ENCODE measurements around the gene TMEM120B.

The TMEM120B gene

DNA sequence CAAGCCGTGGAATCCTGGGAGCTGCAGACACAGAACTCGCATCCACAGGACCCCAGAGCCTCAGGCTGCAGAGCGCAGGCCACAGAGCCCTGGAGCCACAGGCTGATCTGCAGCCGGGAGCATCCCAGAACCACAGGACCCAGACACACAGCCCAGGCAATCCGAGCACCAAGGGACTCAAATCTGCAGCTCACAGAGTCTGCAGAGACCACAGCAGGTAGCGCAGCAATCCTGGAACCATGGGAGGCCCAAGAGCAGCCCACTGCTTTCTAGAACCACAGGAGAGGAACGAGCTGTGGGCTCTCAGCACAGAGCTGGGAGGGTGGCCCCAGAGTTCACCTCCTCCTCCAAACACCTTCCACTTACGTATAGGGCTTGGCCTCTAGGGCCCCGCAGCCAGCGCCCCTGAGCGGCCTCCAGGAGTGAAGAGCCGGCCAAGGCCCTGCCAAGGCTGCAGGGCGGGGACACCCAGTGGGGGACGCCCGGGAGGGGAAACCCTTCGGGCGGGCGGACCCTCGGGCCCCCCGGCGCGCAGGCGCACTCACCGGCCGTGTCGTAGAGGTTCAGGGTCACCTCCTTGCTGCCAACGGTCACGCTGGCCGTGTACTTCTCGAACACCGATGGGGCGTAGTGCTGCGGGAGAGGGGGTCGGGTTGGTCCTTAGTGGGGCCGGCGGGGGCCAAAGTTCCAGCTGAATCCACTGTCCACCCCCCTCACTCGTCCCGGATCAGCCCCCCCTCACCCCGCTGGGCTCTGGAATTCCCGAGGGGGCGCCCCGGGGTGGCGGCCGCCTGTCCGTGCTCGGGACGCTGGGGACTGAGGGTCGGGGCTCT lies 80.3 kb downstream of the TMEM120B start:
- peak; percentile 54 for DNase-seq (ENCODE audit: low spot score)

DNA sequence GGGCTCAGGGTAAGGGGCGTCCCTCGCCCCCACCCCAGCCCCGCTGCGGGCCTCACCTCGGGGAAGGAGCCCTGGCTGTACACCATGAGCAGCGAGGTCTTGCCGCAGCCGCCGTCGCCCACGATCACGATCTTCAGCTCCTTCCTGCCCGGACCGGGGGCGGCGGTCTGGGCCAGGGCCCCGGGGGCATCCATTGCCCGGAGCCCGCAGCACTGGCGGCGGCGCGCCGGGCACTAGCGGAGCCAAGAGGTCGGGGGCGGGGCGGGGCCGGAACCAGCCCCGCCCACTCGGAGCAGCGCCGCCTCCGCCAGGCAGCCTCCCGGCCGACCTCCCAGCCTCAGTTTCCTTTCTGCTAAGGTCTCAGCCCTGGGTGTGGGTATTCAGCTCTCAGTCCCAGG lies 80.9 kb downstream of the TMEM120B start, which contains the start of gene RHOF:
RHOF (minus strand) TSS at position 249 of the 398 bp plus-strand sequence; CDS start at position 194, 55 bp downstream.
- DNase-seq (ENCODE audit: low spot score): peak; percentile 58

DNA sequence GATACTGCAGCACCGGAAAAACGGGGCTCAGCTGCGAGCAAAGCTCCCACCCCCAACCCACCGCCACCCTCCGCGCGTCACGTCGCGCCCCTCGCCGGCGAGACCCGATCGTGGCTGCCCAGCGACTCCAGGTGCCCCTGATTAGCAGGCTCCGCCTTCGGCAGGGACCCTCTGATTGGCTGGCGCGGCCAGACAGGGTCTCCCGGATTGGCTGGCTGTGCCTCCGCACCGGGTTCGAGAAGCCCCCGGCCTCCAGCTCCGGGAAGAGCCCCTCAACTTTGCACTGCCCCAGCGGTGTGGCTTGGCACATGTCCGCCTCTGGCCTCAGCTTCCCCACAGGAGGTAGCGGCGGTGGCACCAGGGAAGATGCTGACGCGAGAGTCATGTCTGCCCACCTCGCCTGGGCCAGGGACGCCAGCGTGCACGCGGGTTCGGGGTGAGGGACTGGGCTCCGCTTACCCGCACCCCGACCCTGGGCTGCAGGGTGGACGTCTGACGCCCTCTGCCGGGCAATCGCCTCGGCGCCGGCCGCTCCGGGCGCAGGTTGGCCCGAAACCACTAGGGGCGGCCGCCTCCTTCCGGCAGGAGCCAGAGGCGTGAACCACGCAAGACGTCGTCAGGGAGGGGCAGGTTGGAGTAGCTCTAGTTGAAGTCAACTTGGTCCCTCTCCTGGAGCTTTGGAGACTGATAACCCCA lies 81.4 kb downstream of the TMEM120B start:
- peak; percentile 94 for DNase-seq (ENCODE audit: low spot score)

DNA sequence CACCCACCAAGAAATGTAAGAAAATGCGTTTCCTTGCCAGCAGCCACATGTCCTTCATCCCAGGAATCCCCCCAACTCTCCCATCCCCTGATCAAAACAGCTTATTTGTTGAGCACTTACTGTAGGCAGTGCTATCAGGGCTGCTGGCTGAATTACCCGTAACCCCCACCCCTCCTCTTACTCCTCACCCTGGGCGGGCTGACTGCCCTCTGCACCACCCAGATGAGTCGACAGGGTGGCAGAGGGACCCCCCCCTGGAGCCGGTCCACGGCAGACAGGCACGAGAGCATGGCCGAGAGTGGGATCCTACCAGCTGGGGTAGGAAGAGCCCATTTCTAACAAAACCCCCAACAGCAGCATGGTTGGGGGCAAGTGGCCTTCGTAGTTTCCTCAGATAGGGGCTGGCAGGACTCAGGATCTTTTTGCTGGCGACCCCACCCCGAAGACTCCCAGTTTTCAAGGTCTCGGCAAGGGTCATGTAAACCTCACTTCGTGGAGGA lies 82.0 kb downstream of the TMEM120B start:
- no peak for DNase-seq (ENCODE audit: low spot score)

DNA sequence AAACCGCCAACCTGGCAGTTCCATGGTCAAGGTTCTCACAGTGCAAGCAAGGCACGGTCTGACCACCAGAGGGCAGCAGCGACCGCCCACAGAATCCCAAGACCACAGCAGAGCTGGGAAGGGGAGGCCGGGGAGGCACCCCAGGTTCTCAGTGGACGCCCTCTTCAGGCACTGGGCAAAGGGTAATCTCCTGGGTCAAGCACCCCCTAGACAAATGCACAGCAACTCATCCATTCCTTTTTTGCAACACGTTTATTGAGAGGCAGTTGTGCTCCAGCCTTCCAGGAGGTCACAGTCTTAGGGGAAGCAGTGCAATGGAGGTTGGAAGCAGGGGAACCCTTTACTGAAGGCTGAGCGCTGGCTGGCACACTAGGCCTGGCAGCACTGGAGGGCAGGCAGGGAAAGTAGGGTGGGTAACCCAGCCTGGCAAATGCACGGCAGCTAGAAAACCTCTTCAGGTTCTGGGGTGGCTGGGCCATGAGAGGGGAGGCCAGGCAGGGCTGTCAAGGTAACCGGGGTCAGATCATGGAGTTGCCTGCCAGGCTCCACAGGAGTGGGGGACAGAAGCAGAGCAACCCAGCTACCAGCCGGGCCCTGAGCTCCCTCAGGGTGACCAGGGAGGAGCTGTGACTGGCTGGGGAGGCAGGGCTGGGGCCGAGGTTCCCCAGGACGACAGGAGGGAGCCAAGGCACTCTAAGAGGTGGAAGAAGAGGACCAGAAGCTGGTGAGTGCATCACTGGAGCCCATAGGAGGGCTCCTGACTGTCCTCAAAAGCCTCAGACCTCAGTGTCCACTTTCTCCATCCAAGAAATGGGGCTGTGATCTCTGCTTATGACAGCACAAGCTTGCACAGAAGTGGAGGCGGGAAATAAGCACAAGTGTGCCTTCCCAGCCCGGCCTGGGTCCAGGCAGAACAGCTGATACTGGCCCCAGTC lies 82.7 kb downstream of the TMEM120B start:
- DNase-seq (ENCODE audit: low spot score): peak; percentile 83

DNA sequence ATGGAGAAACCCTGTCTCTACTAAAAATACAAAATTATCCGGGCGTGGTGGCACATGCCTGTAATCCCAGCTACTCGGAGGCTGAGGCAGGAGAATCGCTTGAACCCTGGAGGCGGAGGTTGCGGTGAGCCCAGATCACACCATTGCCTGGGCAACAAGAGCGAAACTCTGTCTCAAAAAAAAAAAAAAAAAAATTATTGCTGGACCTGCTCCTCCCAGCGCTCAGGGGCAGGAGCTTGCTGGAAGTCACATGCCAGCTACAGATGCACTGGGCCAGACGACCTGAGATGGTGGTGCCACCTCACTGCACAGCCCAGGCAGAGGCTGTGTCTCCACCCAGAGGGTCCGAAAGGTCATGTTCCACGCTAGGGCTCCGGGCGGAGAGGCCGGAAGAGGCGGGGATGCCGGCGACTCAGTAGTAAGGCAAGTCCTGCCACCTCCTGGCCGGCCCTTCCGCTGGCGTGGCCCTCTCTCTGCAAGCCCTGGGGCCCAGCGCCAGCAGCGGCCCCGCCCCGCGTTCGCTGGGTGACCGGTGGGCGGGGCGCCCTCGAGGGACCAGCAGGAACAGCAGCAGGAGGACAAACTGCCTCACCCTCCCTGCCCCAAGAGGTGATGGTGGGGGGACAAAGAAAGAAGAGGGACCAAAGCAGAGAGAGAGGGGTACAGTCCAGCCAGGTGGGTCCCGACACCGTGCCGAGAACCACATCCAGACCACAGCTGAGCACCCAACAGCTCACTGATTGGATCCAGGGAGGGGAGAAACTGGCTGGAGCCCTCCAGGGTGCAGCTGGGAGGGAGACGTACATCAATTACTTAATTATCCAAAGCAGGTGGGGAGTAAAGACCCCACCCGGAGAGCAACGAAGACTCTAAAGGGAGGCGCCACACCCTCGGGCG lies 84.6 kb downstream of the TMEM120B start:
- DNase-seq (ENCODE audit: low spot score): no peak

DNA sequence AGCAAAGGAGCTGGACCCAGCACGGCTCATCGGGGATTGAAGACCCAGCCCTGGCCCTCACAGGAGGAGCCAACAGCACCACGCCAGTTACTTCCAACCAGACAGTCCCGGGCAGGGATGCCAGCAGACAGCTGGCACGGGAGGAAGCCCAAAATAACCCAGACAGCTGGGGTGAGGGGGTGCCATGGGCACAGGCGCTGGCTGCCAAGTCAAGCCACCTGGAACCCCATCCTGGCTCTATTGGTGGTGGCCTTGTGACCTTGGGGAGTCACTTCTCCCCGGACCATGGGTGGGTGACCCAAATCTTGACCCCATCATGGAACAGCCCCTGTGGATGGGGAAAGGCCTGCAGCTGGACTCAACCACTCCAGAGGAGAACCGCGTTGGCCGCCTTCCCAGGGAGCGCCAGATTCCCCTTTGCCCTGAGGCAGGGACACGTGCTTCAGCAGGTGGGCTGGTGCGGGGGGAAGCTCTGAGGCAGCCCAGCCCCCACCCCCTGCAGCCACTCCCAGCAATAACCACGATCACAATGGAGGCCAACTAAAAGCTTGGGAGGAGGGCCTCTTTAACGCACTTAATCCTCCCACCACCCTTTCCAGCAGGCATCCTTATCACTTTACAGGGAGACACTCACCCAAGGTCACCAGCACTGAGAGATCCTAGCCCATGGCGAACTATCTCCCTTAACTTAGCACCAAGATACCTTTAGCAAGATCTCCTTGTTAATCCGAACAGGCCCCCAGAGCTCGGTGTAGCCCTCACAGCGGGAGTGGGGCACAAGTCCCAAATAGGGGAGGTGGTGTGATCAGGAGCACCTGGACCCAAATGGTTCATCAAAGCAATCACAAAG lies 85.6 kb downstream of the TMEM120B start:
- no peak for DNase-seq (ENCODE audit: low spot score)

DNA sequence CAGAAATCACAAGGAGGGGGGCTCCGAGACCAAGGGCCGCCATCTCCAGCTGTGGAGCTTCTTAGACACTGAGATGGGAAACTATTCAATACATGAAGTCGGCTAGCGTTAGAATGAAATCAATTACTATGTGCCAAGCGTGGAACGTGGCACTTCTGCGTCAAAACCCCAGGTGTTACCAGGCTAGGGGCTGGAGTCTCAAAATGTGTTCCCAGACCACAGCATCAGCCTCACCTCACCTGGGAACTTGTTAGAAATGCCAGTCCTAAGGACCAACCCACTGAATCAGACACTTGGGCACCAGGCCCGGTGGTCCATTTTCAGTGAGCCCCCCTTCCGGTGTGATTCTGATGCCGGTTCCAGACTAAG lies 86.2 kb downstream of the TMEM120B start:
- DNase-seq (ENCODE audit: low spot score): no peak

DNA sequence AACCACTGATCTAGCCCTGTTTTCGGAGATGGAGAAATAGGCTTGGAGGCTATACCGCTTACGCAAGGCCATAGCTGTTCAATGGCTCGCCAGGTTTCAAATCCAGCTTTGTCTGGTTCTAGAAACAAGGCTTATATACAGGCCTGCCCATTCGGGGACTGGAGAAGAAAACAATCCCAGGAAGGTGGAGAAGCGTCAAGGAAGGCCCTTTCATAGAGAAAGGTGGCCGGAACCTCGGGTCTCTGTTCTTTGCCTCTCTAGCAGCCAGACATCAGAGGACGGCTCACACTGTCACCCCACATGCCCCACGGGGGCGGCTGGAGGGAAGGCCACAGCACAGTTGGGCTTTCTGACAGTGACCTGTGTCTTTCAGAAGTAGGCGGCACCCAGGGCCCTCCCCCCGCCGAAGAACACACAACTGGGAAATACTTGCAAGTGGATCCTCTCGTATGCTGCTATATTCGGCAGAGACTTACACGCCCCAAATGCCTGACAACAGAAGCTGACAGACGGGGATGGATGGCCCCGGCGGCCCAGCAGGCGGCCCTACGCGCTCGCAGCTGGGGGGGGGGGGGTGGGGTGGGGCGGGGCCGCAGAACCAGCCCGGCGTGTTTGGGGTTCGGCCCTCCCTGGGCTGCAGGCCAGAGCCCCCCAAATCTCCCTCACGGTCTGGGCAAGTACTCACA lies 86.7 kb downstream of the TMEM120B start:
- DNase-seq (ENCODE audit: low spot score): peak; percentile 63

DNA sequence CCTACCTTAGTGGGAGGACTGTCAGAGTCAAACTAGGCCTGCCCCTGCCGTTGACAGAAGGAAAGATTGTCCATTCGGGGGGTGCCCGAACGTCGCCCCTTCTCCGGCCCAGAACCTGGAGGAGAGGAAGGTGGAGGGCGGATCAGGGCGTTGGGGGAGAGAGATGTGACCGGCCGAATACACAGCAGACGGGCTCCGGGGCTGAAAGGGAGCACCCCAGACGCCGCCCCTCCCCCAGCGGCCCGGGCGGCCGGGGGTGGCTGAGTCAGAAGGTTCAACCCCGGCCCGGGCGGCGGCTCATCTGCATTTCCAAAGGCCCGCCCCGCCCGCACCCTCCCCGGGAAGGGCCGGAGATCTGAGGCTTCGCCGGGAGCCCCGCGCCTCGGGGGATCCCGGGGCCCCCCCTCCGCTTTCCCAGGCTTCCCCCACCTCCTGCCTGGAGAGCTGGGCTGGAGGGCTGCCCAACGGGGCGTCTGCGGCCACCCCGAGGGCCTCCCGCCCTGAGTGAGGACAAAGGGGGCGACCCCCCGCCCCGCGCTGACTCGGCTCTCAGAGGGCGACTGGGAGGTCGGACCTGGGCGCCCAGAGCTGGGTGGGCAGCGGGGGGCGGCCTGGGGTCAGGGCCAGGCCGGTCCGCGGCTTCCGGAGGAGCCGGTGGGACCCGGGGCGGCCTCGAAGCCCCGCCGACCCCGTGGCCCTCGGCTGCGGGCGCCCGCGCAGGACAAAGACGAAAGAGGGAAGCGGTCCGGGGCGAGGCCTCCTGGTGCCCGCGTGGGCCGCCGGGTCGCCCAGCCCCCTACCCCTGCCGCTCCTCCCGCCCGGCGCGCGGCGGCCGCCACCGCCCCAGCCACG lies 87.5 kb downstream of the TMEM120B start:
- peak; percentile 79 for DNase-seq (ENCODE audit: low spot score)

DNA sequence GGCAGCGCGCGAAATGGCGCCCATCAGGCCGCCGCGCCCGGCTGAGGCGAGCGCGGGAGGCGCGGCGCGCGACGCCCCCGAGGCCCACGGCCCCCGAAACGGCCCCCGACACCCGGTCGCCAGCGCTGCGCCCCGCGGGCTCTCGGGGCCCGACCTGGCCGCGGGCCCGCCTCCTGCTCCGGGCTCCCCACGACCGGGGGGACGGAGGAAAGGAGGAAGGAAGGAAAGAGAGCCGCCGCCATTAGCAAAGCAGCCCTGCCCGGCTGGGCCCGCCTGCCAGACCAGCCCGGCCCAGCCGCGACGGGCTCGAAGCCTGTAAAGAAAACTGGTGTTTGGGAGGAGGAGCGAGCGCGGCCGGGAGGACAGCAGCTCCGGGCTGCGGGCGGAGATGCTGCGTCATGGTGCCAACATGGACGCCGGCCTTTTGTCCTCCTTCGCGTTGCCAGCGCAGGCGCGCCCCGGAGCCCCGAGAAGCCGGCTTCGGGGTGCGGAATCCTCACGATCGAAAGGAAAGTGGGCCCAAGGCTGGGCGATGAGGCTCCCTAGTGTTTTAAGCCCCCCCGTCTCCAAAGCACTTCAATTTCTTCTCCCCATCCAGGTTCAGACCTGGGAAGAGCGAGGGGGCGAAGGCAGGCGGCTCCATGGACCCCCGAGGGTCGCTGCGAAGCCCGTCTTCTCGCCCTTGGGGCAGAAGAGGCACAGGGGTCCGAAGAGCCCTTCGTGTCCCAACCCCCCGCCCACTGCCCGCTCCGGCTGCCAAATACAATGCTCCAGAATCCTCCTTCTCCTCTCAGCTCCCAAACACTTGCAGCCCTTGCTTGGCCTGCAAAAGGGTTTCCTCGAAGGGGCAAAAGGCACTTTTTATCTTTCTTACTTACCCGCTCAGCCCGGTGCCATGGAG lies 88.4 kb downstream of the TMEM120B start:
- DNase-seq (ENCODE audit: low spot score): peak; percentile 69

DNA sequence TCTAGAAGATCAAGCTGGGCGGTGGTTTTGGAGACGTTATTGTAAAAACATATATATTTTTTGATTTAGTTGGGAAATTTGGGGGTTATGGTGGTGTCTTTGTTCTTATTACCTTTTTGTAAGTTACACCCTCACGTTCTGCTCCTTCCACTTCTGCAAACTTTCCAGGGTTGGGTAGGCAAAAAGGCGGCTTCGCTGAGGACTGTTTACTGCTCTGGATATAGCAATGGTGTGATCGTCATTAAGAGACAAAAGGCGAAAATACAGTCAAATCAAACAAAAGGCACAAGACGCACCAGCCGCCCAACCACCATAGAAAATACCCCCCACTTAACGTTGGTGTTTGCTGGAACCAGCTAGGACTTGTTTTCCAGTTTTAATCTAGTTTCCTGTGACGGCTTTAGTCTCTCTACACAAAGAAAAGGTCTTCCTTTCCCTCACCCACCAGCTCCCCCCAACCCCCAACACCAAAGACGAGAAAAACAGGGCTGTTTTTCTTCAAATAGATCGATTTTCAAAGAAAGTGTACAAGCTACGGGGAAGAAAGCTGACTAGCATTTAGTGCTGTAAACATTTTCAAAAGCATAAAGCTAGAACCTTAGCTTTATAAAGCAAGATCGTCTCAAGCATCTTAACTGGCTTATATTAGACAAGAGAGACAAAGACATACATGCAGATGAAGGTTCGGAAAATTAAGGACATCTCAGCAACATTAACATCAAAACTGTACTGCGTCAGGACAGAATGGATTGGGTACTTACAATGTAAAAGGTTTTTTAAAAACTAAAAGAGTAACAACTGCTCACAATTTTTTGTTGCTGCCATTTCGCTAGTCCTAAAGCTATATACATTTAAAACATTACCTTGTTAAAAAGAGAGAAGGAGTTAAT lies 89.3 kb downstream of the TMEM120B start:
- DNase-seq (ENCODE audit: low spot score): peak; percentile 74

DNA sequence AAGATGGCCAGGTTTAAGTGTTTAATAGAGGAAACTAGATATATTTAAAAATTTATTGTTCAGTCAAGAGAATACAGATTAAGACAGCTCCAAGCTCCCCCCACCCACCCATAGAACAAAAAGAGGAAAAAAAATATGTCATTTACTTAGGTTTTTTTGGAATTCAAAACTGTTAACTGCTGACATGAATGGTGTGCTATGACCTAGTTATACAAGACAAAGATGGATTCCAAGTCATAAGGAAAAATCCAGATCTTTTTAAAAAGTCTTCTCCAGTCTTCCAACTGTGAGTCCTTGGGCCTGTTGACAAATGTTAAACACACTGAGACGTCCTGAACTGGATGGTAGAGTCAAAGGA lies 89.9 kb downstream of the TMEM120B start:
- no peak for DNase-seq (ENCODE audit: low spot score)

DNA sequence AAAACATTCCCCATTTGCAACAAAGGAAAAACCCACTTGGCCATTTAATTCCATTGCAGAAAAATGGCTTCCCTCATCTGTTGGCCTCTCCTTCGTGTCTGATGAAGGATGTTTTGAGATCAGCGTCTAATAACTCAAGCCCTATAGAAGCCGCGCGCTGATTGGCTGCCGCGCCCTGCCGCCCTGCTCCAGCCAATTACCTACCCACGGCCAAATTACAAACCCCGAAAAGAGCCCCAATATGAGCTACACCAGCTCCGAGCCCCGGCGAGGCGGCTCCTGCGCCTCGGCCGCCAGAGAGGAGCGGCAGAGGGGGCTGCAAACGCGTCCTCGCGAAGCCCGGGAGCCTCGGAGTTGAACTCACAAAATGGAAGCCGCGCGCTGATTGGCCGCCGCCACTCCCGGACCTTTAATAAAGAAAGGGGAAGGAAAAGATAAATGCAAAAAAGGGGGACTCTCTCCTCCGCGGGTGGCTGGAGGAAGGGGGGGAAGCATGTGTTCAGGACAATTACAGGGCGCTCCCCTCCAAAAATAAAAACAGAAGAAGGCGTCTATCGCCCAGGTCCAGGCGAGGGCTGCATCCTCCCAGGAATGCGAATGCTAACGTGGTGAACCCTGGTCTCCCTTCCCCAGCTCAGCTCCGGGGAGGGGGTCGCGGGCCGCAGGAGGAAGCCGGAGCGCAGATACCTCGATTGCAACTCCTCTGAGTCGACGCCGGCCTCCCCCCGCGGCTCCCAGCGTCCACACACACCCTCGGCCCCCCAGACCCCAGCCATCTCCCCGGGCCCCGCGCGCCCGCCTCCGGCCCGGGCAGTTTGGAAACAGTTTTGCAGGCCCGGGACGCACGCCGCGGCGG lies 90.5 kb downstream of the TMEM120B start:
- DNase-seq (ENCODE audit: low spot score): peak; percentile 94

DNA sequence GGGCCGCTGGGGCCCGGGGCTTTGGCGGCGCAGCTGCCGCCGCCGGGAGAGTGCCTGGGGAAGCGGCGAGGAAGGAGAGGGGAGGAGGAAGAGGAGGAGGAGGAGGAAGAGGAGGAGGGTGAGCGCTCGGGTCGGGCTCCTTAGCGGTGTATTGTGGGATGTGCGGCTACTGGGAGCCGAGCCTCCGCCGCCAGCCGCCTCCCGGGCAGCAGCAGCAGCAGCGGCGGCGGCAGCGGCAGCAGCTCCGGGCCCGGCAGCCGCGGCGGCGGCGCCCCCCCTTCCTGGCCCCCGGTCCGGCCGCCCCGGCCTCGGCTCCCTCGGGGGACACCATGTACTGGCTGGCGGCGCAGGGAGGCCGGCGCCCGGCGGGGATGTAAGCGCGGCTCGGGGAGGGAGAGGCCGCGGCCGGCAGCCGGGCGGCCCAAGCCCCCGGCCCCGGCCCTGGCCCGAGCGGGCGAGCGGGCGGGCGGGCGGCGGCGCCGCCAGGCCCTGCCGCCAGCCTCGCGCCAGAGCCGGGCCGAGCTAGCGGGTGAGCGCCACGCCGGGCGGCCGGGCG lies 91.4 kb downstream of the TMEM120B start, which contains the start of gene SETD1B:
SETD1B (plus strand) TSS at position 149 of the 556 bp plus-strand sequence. CDS start 729 bp downstream, outside the sequence.
- peak; percentile 61 for DNase-seq (ENCODE audit: low spot score)

Data from CD4-positive, alpha-beta T cell treated with Interleukin-6 at 100 ng/mL for 8 hours (primary cell).